Measurements from ENCODE around the gene KCNQ5. TPM values are rescaled to one million over a fixed set of nuclear protein-coding genes. Genes with fewer than 3 reads are reported as not detected.

KCNQ5 gene
- total RNA-seq, 1 donor from 2014 or later: 1.2 TPM

- no peak for TF ChIP-seq CTCF (conservative IDR thresholded peaks at IDR 0.05)
- H3K9me3 Mint-ChIP-seq: peaks cover 4% of the 10 kb centered on the region
- no peaks in the 10 kb centered on the region for H3K4me1 Mint-ChIP-seq
- no peaks in the 10 kb centered on the region for H3K36me3 Mint-ChIP-seq (ENCODE audit: low read depth)
- H3K27me3 Mint-ChIP-seq (ENCODE audit: low read depth): no peaks in the 10 kb centered on the region
- no peak for DNase-seq (ENCODE audit: low read depth, low spot score)
- H3K27ac Mint-ChIP-seq (ENCODE audit: unreplicated experiment): no peak overlapping the region
- H3K4me3 Mint-ChIP-seq: no peak overlapping the region
These were observed 547.2 kb downstream of the KCNQ5 start for GRCh38 chr6:73169111-73169510.

GRCh38 chr6:73169633-73170032, 547.8 kb downstream of the KCNQ5 start:
- H3K4me1 Mint-ChIP-seq: no peaks in the 10 kb centered on the region
- no peak for TF ChIP-seq CTCF (conservative IDR thresholded peaks at IDR 0.05)

GRCh38 chr6:73174646-73175045, 552.8 kb downstream of the KCNQ5 start:
- no peaks in the 10 kb centered on the region for H3K9me3 Mint-ChIP-seq
- no peak for DNase-seq (ENCODE audit: low read depth, low spot score)
- no peak overlapping the region for H3K27ac Mint-ChIP-seq (ENCODE audit: unreplicated experiment)
- H3K36me3 Mint-ChIP-seq (ENCODE audit: low read depth): no peaks in the 10 kb centered on the region
- no peaks in the 10 kb centered on the region for H3K27me3 Mint-ChIP-seq (ENCODE audit: low read depth)
- no peaks in the 10 kb centered on the region for H3K4me1 Mint-ChIP-seq
- TF ChIP-seq CTCF (conservative IDR thresholded peaks at IDR 0.05): no peak
- H3K4me3 Mint-ChIP-seq: no peak overlapping the region

More at GRCh38 chr6:73169633-73170032, 547.8 kb downstream of the KCNQ5 start:
- Mint-ChIP-seq H3K9me3 (peaks cover 4% of the 10 kb centered on the region), H3K27ac (ENCODE audit: unreplicated experiment) (no peak overlapping the region), H3K36me3 (ENCODE audit: low read depth) (no peaks in the 10 kb centered on the region), H3K4me3 (no peak overlapping the region), H3K27me3 (ENCODE audit: low read depth) (no peaks in the 10 kb centered on the region)
- no peak for DNase-seq (ENCODE audit: low read depth, low spot score)

- Mint-ChIP-seq H3K4me1 (peaks cover 4% of the 10 kb centered on the region), H3K27me3 (ENCODE audit: low read depth) (peaks cover 3% of the 10 kb centered on the region), H3K36me3 (ENCODE audit: low read depth) (no peaks in the 10 kb centered on the region), H3K27ac (ENCODE audit: unreplicated experiment) (no peak overlapping the region), H3K4me3 (no peak overlapping the region), H3K9me3 (no peaks in the 10 kb centered on the region)
- TF ChIP-seq CTCF (conservative IDR thresholded peaks at IDR 0.05): no peak
- no peak for DNase-seq (ENCODE audit: low read depth, low spot score)
These were observed 554.2 kb downstream of the KCNQ5 start for GRCh38 chr6:73176057-73176456.

- Mint-ChIP-seq H3K4me3 (no peak overlapping the region), H3K4me1 (peaks cover 4% of the 10 kb centered on the region), H3K27me3 (ENCODE audit: low read depth) (peaks cover 6% of the 10 kb centered on the region), H3K9me3 (no peaks in the 10 kb centered on the region), H3K36me3 (ENCODE audit: low read depth) (no peaks in the 10 kb centered on the region), H3K27ac (ENCODE audit: unreplicated experiment) (no peak overlapping the region)
- TF ChIP-seq CTCF (conservative IDR thresholded peaks at IDR 0.05): no peak
- no peak for DNase-seq (ENCODE audit: low read depth, low spot score)
These were observed 555.5 kb downstream of the KCNQ5 start for GRCh38 chr6:73177221-73177944.
